Panc1 (cell line): Measurements from ENCODE around the gene ARFGEF3. TPM values are rescaled to one million over a fixed set of nuclear protein-coding genes. Genes with fewer than 3 reads are reported as not detected.
"Not testable (repeated sequence)": the region's sequence is repeated elsewhere in the genome, so short reads cannot be mapped to it uniquely, and the experiment has no call there.

ENCODE experiments used
- ATAC-seq: fragments of 200-7000 bp; cut with Tn5 transposase; 2 replicates; pipeline ENCODE4 v1.9.1; 2020; ENCODE audit warnings: mild to moderate bottlenecking, moderate library complexity
- BruUV-seq: library from RNA; stranded (reverse); fragments of 400-500 nt; replicated peaks from 2 replicates; lab custom pipeline; 2021; lab: Mats Ljungman, UMichigan
- CTCF ChIA-PET: fragments of 300-600 bp; sonication (Branson Sonifier 250); formaldehyde crosslinking; loops from one replicate; lab custom pipeline; 2022; ENCODE audit warnings: antibody characterized with exemption; lab: Charles Lee
- POLR2A ChIA-PET: fragments of 300-600 bp; sonication (Branson Sonifier 250); formaldehyde crosslinking; loops from one replicate; lab custom pipeline; 2022; ENCODE audit warnings: antibody characterized with exemption; lab: Charles Lee
- DNase-seq: peaks from one replicate; pipeline ENCODE4 v3.0.0-alpha.2; 2010; ENCODE audit warnings: low read depth, low spot score
- H3K27ac ChIP-seq: 2 replicates; pipeline ENCODE4 v1.5.1; 2011; ENCODE audit warnings: mild to moderate bottlenecking, low read length, inconsistent platforms
- H3K27me3 ChIP-seq: fragments of 200-500 bp; sonication (Bioruptor generic); 2 replicates; pipeline ENCODE4 v1.6.0; 2014; ENCODE audit warnings: low read length, inconsistent platforms; ENCODE audit not compliant: control insufficient read depth, insufficient read depth
- H3K36me3 ChIP-seq: fragments of 200-500 bp; sonication (Bioruptor generic); 2 replicates; pipeline ENCODE4 v1.5.1; 2014; ENCODE audit warnings: inconsistent platforms, mild to moderate bottlenecking, low read length, moderate library complexity; ENCODE audit not compliant: control insufficient read depth, insufficient read depth
- H3K4me1 ChIP-seq: 2 replicates; pipeline ENCODE4 v1.5.1; 2011; ENCODE audit warnings: inconsistent platforms, mild to moderate bottlenecking, low read length, moderate library complexity; ENCODE audit not compliant: control insufficient read depth, insufficient read depth
- H3K4me3 ChIP-seq, 2 experiments: 2 replicates each; pipeline ENCODE4 v1.5.1; 2011 to 2012; ENCODE audit warnings: low read depth in 2 of 2, low read length in 2 of 2, mild to moderate bottlenecking in 2 of 2, inconsistent platforms in 1 of 2, moderate library complexity in 1 of 2
- H3K9me3 ChIP-seq: fragments of 200-500 bp; sonication (Bioruptor generic); 2 replicates; pipeline ENCODE4 v1.5.1; 2014; ENCODE audit warnings: low read depth, mild to moderate bottlenecking, inconsistent platforms, low read length, moderate library complexity; ENCODE audit not compliant: control insufficient read depth, insufficient read depth
- CTCF ChIP-seq: fragments of 450-650 bp; IDR thresholded peaks from 2 replicates; pipeline ENCODE4 v1.5.1; 2017; ENCODE audit warnings: mild to moderate bottlenecking
- POLR2AphosphoS5 ChIP-seq: IDR thresholded peaks from 2 replicates; pipeline ENCODE4 v1.6.1; 2012; ENCODE audit warnings: mild to moderate bottlenecking, low read depth, low read length, moderate library complexity
- REST ChIP-seq, 2 experiments: IDR thresholded peaks; 2 replicates each; pipeline ENCODE4 v1.6.1; 2011 to 2012; ENCODE audit warnings: low read depth in 2 of 2, control low read depth in 1 of 2, low read length in 1 of 2, mild to moderate bottlenecking in 1 of 2, moderate library complexity in 1 of 2; ENCODE audit not compliant: insufficient read depth in 1 of 2
- SIN3A ChIP-seq: IDR thresholded peaks from 2 replicates; pipeline ENCODE4 v1.6.1; 2012; ENCODE audit warnings: low read depth, mild to moderate bottlenecking, low read length, moderate library complexity, borderline replicate concordance; ENCODE audit not compliant: insufficient read depth
- TCF7L2 ChIP-seq: IDR thresholded peaks from 2 replicates; pipeline ENCODE4 v1.6.1; 2011; ENCODE audit warnings: mild to moderate bottlenecking, low read depth, low read length, inconsistent platforms
- in situ Hi-C: cut with HindIII; loops from 2 replicates; pipeline ENCODE4 v1.10.0; 2016; ENCODE audit warnings: low sequenced_read_pairs, low pct_unique_long_range_greater_than_20kb
- intact Hi-C: fragments of 100-400 bp; cut with micrococcal nuclease; formaldehyde crosslinking; loops from one replicate; pipeline ENCODE4 v1.10.0; 2022; ENCODE audit not compliant: unreplicated experiment
- total RNA-seq: library from RNA; stranded (reverse); gene quantifications from one replicate; pipeline ENCODE4 v1.2.1, GENCODE V29; 2021; ENCODE audit not compliant: unreplicated experiment

ARFGEF3 gene
- total RNA-seq, 1 experiment from 2014 or later, result 1.5 TPM

GRCh38 chr6:138349891-138350290 lies 188.2 kb downstream of the ARFGEF3 start:
- Histone ChIP-seq H3K4me1 (no peaks in the 10 kb centered on the region; the same call in 1 of the 2 replicates), H3K4me3 (no peak overlapping the region), H3K36me3 (no peaks in the 10 kb centered on the region), H3K27me3 (peaks cover 36% of the 10 kb centered on the region), H3K9me3 (no peaks in the 10 kb centered on the region), H3K27ac (no peak overlapping the region)
- in situ Hi-C loops, result no loop called here
- no peak for TF ChIP-seq TCF7L2
- DNase-seq (no peak), ATAC-seq (no peak)
- no TSS peak for BruUV-seq
- POLR2A ChIA-PET, result no interaction called here
- intact Hi-C loops, result no loop called here
- CTCF ChIA-PET, result no interaction called here

GRCh38 chr6:138357928-138358327 lies 196.2 kb downstream of the ARFGEF3 start:
- H3K9me3 ChIP-seq, result no peaks in the 10 kb centered on the region
- in situ Hi-C loops, result no loop called here
- BruUV-seq, result no TSS peak
- ChIA-PET POLR2A (no interaction called here), CTCF (no interaction called here)
- DNase-seq, result no peak
- intact Hi-C loops, result no loop called here
- no peak overlapping the region for H3K4me3 ChIP-seq
- peaks cover 12% of the 10 kb centered on the region for H3K27me3 ChIP-seq
- no peak for TF ChIP-seq SIN3A
- no peaks in the 10 kb centered on the region for H3K4me1 ChIP-seq
- no peak for ATAC-seq
- H3K27ac ChIP-seq, result no peak overlapping the region
- H3K36me3 ChIP-seq, result no peaks in the 10 kb centered on the region

GRCh38 chr6:138368684-138369083 lies 206.9 kb downstream of the ARFGEF3 start:
- in situ Hi-C loops, H3K4me1 ChIP-seq, H3K27ac ChIP-seq, H3K27me3 ChIP-seq, DNase-seq, H3K4me3 ChIP-seq, CTCF ChIA-PET, POLR2A ChIA-PET, H3K9me3 ChIP-seq, H3K36me3 ChIP-seq, intact Hi-C loops, BruUV-seq, ATAC-seq: not testable (repeated sequence)

GRCh38 chr6:138370631-138371451 lies 209.1 kb downstream of the ARFGEF3 start:
- Histone ChIP-seq H3K36me3 (no peaks in the 10 kb centered on the region), H3K27ac (no peak overlapping the region), H3K4me3 (no peak overlapping the region), H3K27me3 (no peaks in the 10 kb centered on the region; the same call in 1 of the 2 replicates), H3K4me1 (no peaks in the 10 kb centered on the region), H3K9me3 (no peaks in the 10 kb centered on the region)
- intact Hi-C loops, result no loop called here
- TF ChIP-seq POLR2AphosphoS5, result no peak
- TF ChIP-seq REST (IDR thresholded peaks at IDR 0.05; ENCODE audit: insufficient read depth in 1 of 2, low read depth in 2 of 2, low read length in 1 of 2), result no peak
- TF ChIP-seq TCF7L2, result no peak
- no peak for TF ChIP-seq CTCF
- TF ChIP-seq SIN3A, result no peak
- no TSS peak for BruUV-seq
- ATAC-seq (no peak), DNase-seq (no peak)
- in situ Hi-C loops, result no loop called here
- CTCF ChIA-PET, result no interaction called here
- POLR2A ChIA-PET, result interaction anchor here (0.6 kb wide), 1 partner anchor 506 kb away, joined by 3 read pairs; no protein-coding TSS in a partner anchor
